Natural killer cell (primary cell): ENCODE data around the gene LLPH. TPM values are rescaled to one million over a fixed set of nuclear protein-coding genes. Genes with fewer than 3 reads are reported as not detected.

ENCODE experiments used
- ATAC-seq, 3 donors: fragments of 150-1000 bp in 2 of 3; fragments of 200-7000 bp in 1 of 3; cut with Tn5 transposase; 1 replicate in 1 of 3; 2 replicates in 2 of 3; pipeline ENCODE4 v1.10.0; 2021; ENCODE audit warnings: mild to moderate bottlenecking in 2 of 3, moderate library complexity in 2 of 3
- DNase-seq, 2 donors: peaks; one replicate each; pipeline versions ENCODE4 v3.0.0 to v3.0.0-alpha.2; 2013 to 2021; ENCODE audit warnings: mixed read lengths in 1 of 2
- H3K27ac ChIP-seq: one replicate; pipeline ENCODE4 v1.5.1; 2013; ENCODE audit warnings: mild to moderate bottlenecking, low read length
- H3K27me3 ChIP-seq: one replicate; pipeline ENCODE4 v1.6.1; 2013; ENCODE audit warnings: low read length; ENCODE audit not compliant: control insufficient read depth, insufficient read depth
- H3K36me3 ChIP-seq: one replicate; pipeline ENCODE4 v1.6.1; 2013; ENCODE audit warnings: low read length; ENCODE audit not compliant: control insufficient read depth, insufficient read depth
- H3K4me1 ChIP-seq: one replicate; pipeline ENCODE4 v1.6.1; 2013; ENCODE audit warnings: low read length; ENCODE audit not compliant: control insufficient read depth, insufficient read depth
- H3K4me3 ChIP-seq: one replicate; pipeline ENCODE4 v1.5.1; 2013; ENCODE audit warnings: low read length
- H3K9me3 ChIP-seq: one replicate; pipeline ENCODE4 v1.6.1; 2013; ENCODE audit warnings: low read length; ENCODE audit not compliant: control insufficient read depth, insufficient read depth
- H3K27ac Mint-ChIP-seq, 2 donors: one replicate each; pipeline ENCODE4 v1.8.0; 2022; ENCODE audit warnings: mild to moderate bottlenecking in 2 of 2, mixed read lengths in 2 of 2, moderate library complexity in 1 of 2
- H3K27me3 Mint-ChIP-seq, 2 donors: one replicate each; pipeline ENCODE4 v1.8.0; 2022; ENCODE audit warnings: low read depth in 2 of 2, mixed read lengths in 2 of 2
- H3K36me3 Mint-ChIP-seq: one replicate; pipeline ENCODE4 v1.8.0; 2022; ENCODE audit warnings: mixed read lengths
- H3K4me1 Mint-ChIP-seq, 2 donors: one replicate each; pipeline ENCODE4 v1.8.0; 2022; ENCODE audit warnings: mixed read lengths in 2 of 2
- H3K4me3 Mint-ChIP-seq: one replicate; pipeline ENCODE4 v1.8.0; 2022; ENCODE audit warnings: mild to moderate bottlenecking, moderate library complexity, mixed read lengths
- H3K9me3 Mint-ChIP-seq, 2 donors: one replicate each; pipeline ENCODE4 v1.8.0; 2022; ENCODE audit warnings: mixed read lengths in 2 of 2
- WGBS: methylation state at CpG from one replicate; pipeline ENCODE4 v1.1.7; 2013; ENCODE audit warnings: missing lambda C conversion rate; ENCODE audit not compliant: insufficient coverage; 5-methylcytosine and 5-hydroxymethylcytosine counted together
- intact Hi-C: fragments of 100-400 bp; cut with micrococcal nuclease; formaldehyde crosslinking; loops from one replicate; pipeline ENCODE4 v1.14.2; 2022
- total RNA-seq, 4 donors: library from RNA; stranded (reverse); fragments of 120-200 nt in 1 of 4; gene quantifications; one replicate each; pipeline versions ENCODE4 v1.2.3 to v1.2.4, GENCODE V29; 2013 to 2022
- TF ChIP-seq, protein P1 (sequence below): fragments of 200-600 bp; IDR thresholded peaks from one replicate; pipeline ENCODE4 v1.8.0; 2022; ENCODE audit warnings: antibody characterized with exemption

Gene LLPH
- total RNA-seq, 3 donors from 2014 or later (not counting 1 experiment from before 2014, with no cell fraction given) = 24.9 to 27.3 (median 25.5) TPM

GRCh38 chr12:66103016-66103913, 27.3 kb downstream of the LLPH start:
- H3K4me3 Mint-ChIP-seq = no peak overlapping the region
- intact Hi-C loops = no loop called here
- no peak overlapping the region for H3K27ac ChIP-seq
- no peak overlapping the region for H3K27ac Mint-ChIP-seq
- no peaks in the 10 kb centered on the region for H3K4me1 ChIP-seq
- H3K9me3 ChIP-seq = peaks cover 6% of the 10 kb centered on the region
- TF ChIP-seq, protein P1, sequence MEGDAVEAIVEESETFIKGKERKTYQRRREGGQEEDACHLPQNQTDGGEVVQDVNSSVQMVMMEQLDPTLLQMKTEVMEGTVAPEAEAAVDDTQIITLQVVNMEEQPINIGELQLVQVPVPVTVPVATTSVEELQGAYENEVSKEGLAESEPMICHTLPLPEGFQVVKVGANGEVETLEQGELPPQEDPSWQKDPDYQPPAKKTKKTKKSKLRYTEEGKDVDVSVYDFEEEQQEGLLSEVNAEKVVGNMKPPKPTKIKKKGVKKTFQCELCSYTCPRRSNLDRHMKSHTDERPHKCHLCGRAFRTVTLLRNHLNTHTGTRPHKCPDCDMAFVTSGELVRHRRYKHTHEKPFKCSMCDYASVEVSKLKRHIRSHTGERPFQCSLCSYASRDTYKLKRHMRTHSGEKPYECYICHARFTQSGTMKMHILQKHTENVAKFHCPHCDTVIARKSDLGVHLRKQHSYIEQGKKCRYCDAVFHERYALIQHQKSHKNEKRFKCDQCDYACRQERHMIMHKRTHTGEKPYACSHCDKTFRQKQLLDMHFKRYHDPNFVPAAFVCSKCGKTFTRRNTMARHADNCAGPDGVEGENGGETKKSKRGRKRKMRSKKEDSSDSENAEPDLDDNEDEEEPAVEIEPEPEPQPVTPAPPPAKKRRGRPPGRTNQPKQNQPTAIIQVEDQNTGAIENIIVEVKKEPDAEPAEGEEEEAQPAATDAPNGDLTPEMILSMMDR = no peak
- peaks cover 19 to 24% of the 10 kb centered on the region in 2 donors for H3K27me3 Mint-ChIP-seq
- no peak overlapping the region for H3K4me3 ChIP-seq
- H3K9me3 Mint-ChIP-seq = no peaks in the 10 kb centered on the region
- no peaks in the 10 kb centered on the region for H3K36me3 Mint-ChIP-seq
- no peaks in the 10 kb centered on the region for H3K36me3 ChIP-seq
- 98% methylated on average over 2 of the region's 3 CpGs for WGBS
- DNase-seq (no peak), ATAC-seq (no peak)
- no peaks in the 10 kb centered on the region for H3K27me3 ChIP-seq
- peaks cover 6% of the 10 kb centered on the region in 2 donors for H3K4me1 Mint-ChIP-seq

DNA sequence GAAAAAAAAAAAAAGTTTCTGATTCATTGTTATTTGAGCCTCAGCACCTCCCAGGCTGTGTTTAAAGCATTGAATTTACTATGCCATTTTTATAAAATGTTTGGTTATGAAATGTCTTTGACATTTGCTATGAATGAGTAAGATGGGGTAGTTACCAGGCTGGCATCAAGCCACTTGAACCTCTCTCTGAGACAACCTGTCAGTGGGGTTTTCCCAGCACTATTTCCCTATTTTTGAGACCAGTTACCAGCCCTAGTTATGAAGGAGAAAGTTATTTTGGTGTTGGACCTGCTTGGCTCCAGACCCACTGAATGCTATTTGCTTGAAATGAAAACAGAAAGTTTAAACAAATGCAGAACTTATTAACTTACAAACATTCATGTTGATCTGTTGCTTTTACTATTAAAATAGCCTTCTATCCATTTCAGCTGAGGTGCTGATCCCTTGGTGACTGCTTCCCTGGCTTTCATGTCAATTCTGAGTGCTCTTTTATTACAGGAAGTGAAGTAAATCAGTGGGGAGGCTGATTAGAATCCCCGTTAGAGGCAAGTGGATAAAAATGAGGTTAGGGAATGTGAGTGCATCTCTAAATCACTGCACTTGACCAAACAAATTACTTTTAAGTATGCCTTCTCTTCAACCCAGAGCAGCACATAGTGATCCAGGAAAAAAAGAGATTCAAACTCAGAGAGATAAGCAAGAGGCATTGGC, 37.8 kb downstream of the LLPH start:
- no peak for ATAC-seq
- DNase-seq = no peak
- Mint-ChIP-seq H3K27ac (no peak overlapping the region), H3K9me3 (no peaks in the 10 kb centered on the region), H3K27me3 (peaks cover under 1 to 9% of the 10 kb centered on the region in 2 donors), H3K4me1 (no peaks in the 10 kb centered on the region), H3K4me3 (no peak overlapping the region), H3K36me3 (no peaks in the 10 kb centered on the region)
- H3K4me1 ChIP-seq = no peaks in the 10 kb centered on the region
- no peaks in the 10 kb centered on the region for H3K36me3 ChIP-seq
- H3K9me3 ChIP-seq = no peaks in the 10 kb centered on the region
- H3K27ac ChIP-seq = no peak overlapping the region
- intact Hi-C loops = no loop called here
- no peaks in the 10 kb centered on the region for H3K27me3 ChIP-seq
- WGBS = no CpG with 5 or more reads among the region's 1 CpG
- H3K4me3 ChIP-seq = no peak overlapping the region
- TF ChIP-seq, protein P1 = no peak

DNA sequence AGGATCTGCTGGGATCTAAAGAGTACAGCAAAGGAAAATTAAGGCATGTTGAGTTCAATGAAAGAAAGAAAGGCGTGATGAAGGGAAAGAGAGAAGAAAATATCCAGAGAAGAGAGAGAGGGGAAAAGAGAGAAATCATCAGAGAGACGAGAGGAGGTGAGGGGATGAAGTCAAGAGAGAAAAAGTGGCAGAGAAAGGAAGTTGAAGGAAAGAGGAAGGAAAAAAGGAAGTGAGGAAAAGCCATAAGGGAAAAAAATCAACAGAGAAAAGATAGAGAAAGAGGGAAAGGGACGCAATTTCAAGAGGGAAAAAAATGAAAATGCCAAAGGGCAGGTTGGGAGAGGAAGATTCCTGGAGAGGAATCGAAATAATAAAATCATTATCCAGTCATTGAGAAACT, 40.4 kb downstream of the LLPH start:
- Mint-ChIP-seq H3K4me1 (no peaks in the 10 kb centered on the region), H3K9me3 (no peaks in the 10 kb centered on the region), H3K36me3 (no peaks in the 10 kb centered on the region), H3K27me3 (peaks cover 8 to 16% of the 10 kb centered on the region in 2 donors), H3K27ac (no peak overlapping the region), H3K4me3 (no peak overlapping the region)
- Histone ChIP-seq H3K36me3 (no peaks in the 10 kb centered on the region), H3K4me1 (no peaks in the 10 kb centered on the region), H3K27me3 (no peaks in the 10 kb centered on the region), H3K9me3 (no peaks in the 10 kb centered on the region), H3K27ac (no peak overlapping the region), H3K4me3 (no peak overlapping the region)
- TF ChIP-seq, protein P1 = no peak
- ATAC-seq = no peak
- 86% methylated on average over 3 of the region's 4 CpGs for WGBS
- intact Hi-C loops = no loop called here
- DNase-seq = no peak
